Aorta (tissue), 5 donors: ENCODE results near the gene LILRA2. TPM values are rescaled to one million over a fixed set of nuclear protein-coding genes. Genes with fewer than 3 reads are reported as not detected.
A peak's percentile ranks its signal among the peaks of the same experiment; 100 is the strongest.
"Not testable (repeated sequence)": the region's sequence is repeated elsewhere in the genome, so short reads cannot be mapped to it uniquely, and the experiment has no call there.

Experiments
- ATAC-seq: fragments of 200-7000 bp; cut with Tn5 transposase; one replicate; pipeline ENCODE4 v1.9.1; 2022; ENCODE audit warnings: moderate library complexity; ENCODE audit not compliant: low FRiP score
- DNase-seq, 2 donors: peaks; one replicate each; pipeline ENCODE4 v3.0.0-alpha.2; 2020
- H3K27ac ChIP-seq, 2 donors: one replicate each; pipeline ENCODE4 v1.5.1; 2013; ENCODE audit warnings: low read length in 2 of 2, mild to moderate bottlenecking in 2 of 2, moderate library complexity in 2 of 2, control low read depth in 1 of 2, inconsistent platforms in 1 of 2, low read depth in 1 of 2
- H3K27me3 ChIP-seq, 2 donors: one replicate each; pipeline ENCODE4 v1.6.1; 2013; ENCODE audit warnings: control low read depth in 1 of 2, low read length in 1 of 2, mild to moderate bottlenecking in 1 of 2, moderate library complexity in 1 of 2; ENCODE audit not compliant: insufficient read depth in 2 of 2, control insufficient read depth in 1 of 2
- H3K36me3 ChIP-seq, 2 donors: one replicate each; pipeline ENCODE4 v1.6.1; 2013; ENCODE audit warnings: control low read depth in 1 of 2, low read length in 1 of 2, mild to moderate bottlenecking in 1 of 2; ENCODE audit not compliant: insufficient read depth in 2 of 2, control insufficient read depth in 1 of 2
- H3K4me1 ChIP-seq, 2 donors: one replicate each; pipeline ENCODE4 v1.6.1; 2013; ENCODE audit warnings: low read length in 2 of 2, control low read depth in 1 of 2, mild to moderate bottlenecking in 1 of 2, moderate library complexity in 1 of 2; ENCODE audit not compliant: insufficient read depth in 2 of 2, control insufficient read depth in 1 of 2
- H3K4me3 ChIP-seq, 2 donors: one replicate each; pipeline ENCODE4 v1.5.1; 2013; ENCODE audit warnings: low read length in 2 of 2, control low read depth in 1 of 2, mild to moderate bottlenecking in 1 of 2
- H3K9me3 ChIP-seq: one replicate; pipeline ENCODE4 v1.6.1; 2013; ENCODE audit warnings: mild to moderate bottlenecking, low read length; ENCODE audit not compliant: control insufficient read depth
- WGBS, 2 donors: extraction: QIAGEN DNeasy Blood & Tissue Kit; methylation state at CpG; one replicate each; pipeline ENCODE4 v1.1.7; 2013; 5-methylcytosine and 5-hydroxymethylcytosine counted together
- intact Hi-C, 2 donors: fragments of 100-400 bp; cut with DNase I; formaldehyde crosslinking; loops; one replicate each; pipeline versions ENCODE4 v1.14.2 to v1.15.0; 2022
- polyA plus RNA-seq, 2 donors: library from polyadenylated mRNA; stranded (reverse); fragments of 200-250 nt; gene quantifications; one replicate each; pipeline ENCODE4 v1.2.3, GENCODE V29; 2013
- total RNA-seq, 2 donors: library from RNA; stranded (reverse); fragmentation: NEBNext Ultra II Directional; extraction: Animal tissue kit (Norgen Biotek cat#: 25700); gene quantifications; one replicate each; pipeline ENCODE4 v1.2.1, GENCODE V29; 2021
- donor health status: healthy with polysubstance abuse.
- donor health status: Bipolar disorder and iron deficiency.
- donor health status: DM: no; HTN: no; CAD: no.
- donor health status: DM: no; HTN: no; CAD: no.
- donor health status: DM: yes; HTN: yes; CAD: no.

The LILRA2 gene
- total and polyA plus RNA-seq, 4 donors, result 2.3 to 10.1 (median 3.6) TPM

GRCh38 chr19:54608792-54609191 lies 35.2 kb downstream of the LILRA2 start:
- ATAC-seq, result no peak
- no peak overlapping the region for H3K4me3 ChIP-seq
- H3K27me3 ChIP-seq, result no peaks in the 10 kb centered on the region
- H3K9me3 ChIP-seq, result peaks cover 2% of the 10 kb centered on the region
- H3K36me3 ChIP-seq, result no peaks in the 10 kb centered on the region
- no peak for DNase-seq
- H3K4me1 ChIP-seq, result no peaks in the 10 kb centered on the region
- 88 to 91% methylated on average over 15 of the region's 15 CpGs for WGBS, 2 donors
- intact Hi-C loops, result no loop called here
- H3K27ac ChIP-seq, result no peak overlapping the region

- no peak for DNase-seq
- no peak overlapping the region for H3K27ac ChIP-seq
- no peaks in the 10 kb centered on the region for H3K36me3 ChIP-seq
- H3K27me3 ChIP-seq, result no peaks in the 10 kb centered on the region
- peaks cover 2% of the 10 kb centered on the region for H3K9me3 ChIP-seq
- intact Hi-C loops, result no loop called here
- H3K4me3 ChIP-seq, result no peak overlapping the region
- 86 to 88% methylated on average over 26 of the region's 26 CpGs for WGBS, 2 donors
- ATAC-seq, result no peak
- no peaks in the 10 kb centered on the region for H3K4me1 ChIP-seq
These were observed 35.8 kb downstream of the LILRA2 start for GRCh38 chr19:54609356-54609791.

GRCh38 chr19:54612428-54612827 lies 38.8 kb downstream of the LILRA2 start:
- H3K27ac ChIP-seq, result no peak overlapping the region
- H3K36me3 ChIP-seq, result no peaks in the 10 kb centered on the region
- intact Hi-C loops, result no loop called here
- no peaks in the 10 kb centered on the region for H3K4me1 ChIP-seq
- ATAC-seq (no peak), DNase-seq (no peak)
- no peaks in the 10 kb centered on the region for H3K27me3 ChIP-seq
- 85 to 90% methylated on average over 1 of the region's 1 CpG for WGBS, 2 donors
- peaks cover 1% of the 10 kb centered on the region for H3K9me3 ChIP-seq
- no peak overlapping the region for H3K4me3 ChIP-seq

- WGBS, 2 donors, result 82 to 85% methylated on average over 1 of the region's 1 CpG
- Histone ChIP-seq H3K27ac (no peak overlapping the region), H3K9me3 (no peaks in the 10 kb centered on the region), H3K27me3 (no peaks in the 10 kb centered on the region), H3K4me1 (no peaks in the 10 kb centered on the region), H3K4me3 (no peak overlapping the region), H3K36me3 (no peaks in the 10 kb centered on the region)
- intact Hi-C loops, result no loop called here
- no peak for DNase-seq
- ATAC-seq, result no peak
These were observed 41.1 kb downstream of the LILRA2 start for GRCh38 chr19:54614726-54615125.

GRCh38 chr19:54616057-54616456 lies 42.5 kb downstream of the LILRA2 start:
- no peak for ATAC-seq
- H3K27ac ChIP-seq, result no peak overlapping the region

GRCh38 chr19:54616821-54617560 lies 43.4 kb downstream of the LILRA2 start:
- ATAC-seq (peak; percentile 11), DNase-seq (no peak)
- no peak overlapping the region for H3K27ac ChIP-seq
- intact Hi-C loops, result no loop called here
- H3K36me3 ChIP-seq, result no peaks in the 10 kb centered on the region
- H3K4me3 ChIP-seq, result no peak overlapping the region
- WGBS, 2 donors, result 42 to 67% methylated on average over 5 of the region's 5 CpGs
- H3K9me3 ChIP-seq, result no peaks in the 10 kb centered on the region
- H3K27me3 ChIP-seq, result no peaks in the 10 kb centered on the region
- H3K4me1 ChIP-seq, result no peaks in the 10 kb centered on the region

More at GRCh38 chr19:54616057-54616456, 42.5 kb downstream of the LILRA2 start:
- H3K9me3 ChIP-seq, result no peaks in the 10 kb centered on the region
- 56 to 60% methylated on average over 3 of the region's 3 CpGs for WGBS, 2 donors
- H3K4me3 ChIP-seq, result no peak overlapping the region
- intact Hi-C loops, result no loop called here
- no peak for DNase-seq
- H3K4me1 ChIP-seq, result no peaks in the 10 kb centered on the region
- no peaks in the 10 kb centered on the region for H3K27me3 ChIP-seq
- H3K36me3 ChIP-seq, result no peaks in the 10 kb centered on the region

GRCh38 chr19:54620464-54620863 lies 46.9 kb downstream of the LILRA2 start:
- H3K27me3 ChIP-seq, result no peaks in the 10 kb centered on the region
- intact Hi-C loops, result no loop called here
- H3K36me3 ChIP-seq, result no peaks in the 10 kb centered on the region
- WGBS, 2 donors, result 69 to 72% methylated on average over 4 of the region's 4 CpGs
- H3K27ac ChIP-seq, result no peak overlapping the region
- DNase-seq, result no peak
- H3K4me1 ChIP-seq, result no peaks in the 10 kb centered on the region
- no peak for ATAC-seq
- no peak overlapping the region for H3K4me3 ChIP-seq
- H3K9me3 ChIP-seq, result no peaks in the 10 kb centered on the region

GRCh38 chr19:54622431-54622830 lies 48.8 kb downstream of the LILRA2 start:
- Histone ChIP-seq H3K36me3 (no peaks in the 10 kb centered on the region), H3K27me3 (no peaks in the 10 kb centered on the region), H3K4me1 (no peaks in the 10 kb centered on the region), H3K9me3 (peaks cover 2% of the 10 kb centered on the region), H3K4me3 (no peak overlapping the region), H3K27ac (no peak overlapping the region)
- ATAC-seq, result no peak
- intact Hi-C loops, result no loop called here
- DNase-seq, result no peak
- 58 to 60% methylated on average over 4 of the region's 4 CpGs for WGBS, 2 donors

- DNase-seq, H3K4me3 ChIP-seq, H3K36me3 ChIP-seq, H3K4me1 ChIP-seq, H3K9me3 ChIP-seq, H3K27me3 ChIP-seq, H3K27ac ChIP-seq, intact Hi-C loops: not testable (repeated sequence)
- peak; percentile 26 for ATAC-seq
- 70 to 73% methylated on average over 8 to 10 of the region's 10 CpGs for WGBS, 2 donors
These were observed 50.6 kb downstream of the LILRA2 start for GRCh38 chr19:54624234-54624633.
